ENCODE results near the gene DMBX1.

GRCh38 chr1:46532095-46532494 lies 42.5 kb downstream of the DMBX1 start:
- TF ChIP-seq CTCF (IDR thresholded peaks at IDR 0.05; ENCODE audit: low read depth, low read length, poor library complexity, severe bottlenecking) (no peak), EZH2phosphoT487 (IDR thresholded peaks at IDR 0.05; ENCODE audit: borderline replicate concordance, low read length) (no peak)
